GM12865 (cell line): ENCODE measurements around the gene ATRAID.

Experiments used
- DNase-seq: peaks from one replicate; pipeline ENCODE4 v3.0.0; 2010; ENCODE audit warnings: low read depth
- H3K4me3 ChIP-seq: 2 replicates; pipeline ENCODE4 v1.5.1; 2011; ENCODE audit warnings: mild to moderate bottlenecking, low read depth, low read length, control low read depth
- CTCF ChIP-seq: IDR thresholded peaks from 2 replicates; pipeline ENCODE4 v1.5.1; 2011; ENCODE audit warnings: low read length, control low read depth, low read depth, inconsistent platforms; ENCODE audit not compliant: insufficient read depth; ENCODE audit errors: missing control alignments

The ATRAID gene

GRCh38 chr2:27243391-27244130, 31.7 kb downstream of the ATRAID start:
- no peak for DNase-seq
- TF ChIP-seq CTCF = no peak
- H3K4me3 ChIP-seq = no peak overlapping the region

DNA sequence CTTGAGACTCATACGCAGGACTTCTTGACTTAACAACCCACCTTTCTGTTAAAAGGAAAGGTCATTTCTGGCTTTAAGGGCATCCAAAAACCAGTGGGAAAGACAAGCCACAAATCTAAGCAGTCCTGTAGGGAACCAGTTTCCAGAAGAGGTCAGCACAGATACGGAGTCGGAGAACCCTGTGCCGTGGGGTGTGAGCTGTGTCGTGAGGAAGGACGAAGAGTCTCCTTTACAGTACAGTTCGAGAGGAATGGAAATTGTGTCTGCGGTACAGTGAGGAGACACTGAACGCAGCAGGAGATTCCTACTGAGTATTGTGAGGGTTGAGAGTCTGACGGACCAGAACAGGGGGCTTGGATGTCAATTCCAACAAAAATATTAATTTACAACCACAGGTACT, 33.3 kb downstream of the ATRAID start:
- TF ChIP-seq CTCF = no peak
- no peak overlapping the region for H3K4me3 ChIP-seq
- DNase-seq = no peak

- H3K4me3 ChIP-seq = no peak overlapping the region
- TF ChIP-seq CTCF = no peak
- DNase-seq = no peak
Measured at GRCh38 chr2:27245626-27246025, 33.8 kb downstream of the ATRAID start.

DNA sequence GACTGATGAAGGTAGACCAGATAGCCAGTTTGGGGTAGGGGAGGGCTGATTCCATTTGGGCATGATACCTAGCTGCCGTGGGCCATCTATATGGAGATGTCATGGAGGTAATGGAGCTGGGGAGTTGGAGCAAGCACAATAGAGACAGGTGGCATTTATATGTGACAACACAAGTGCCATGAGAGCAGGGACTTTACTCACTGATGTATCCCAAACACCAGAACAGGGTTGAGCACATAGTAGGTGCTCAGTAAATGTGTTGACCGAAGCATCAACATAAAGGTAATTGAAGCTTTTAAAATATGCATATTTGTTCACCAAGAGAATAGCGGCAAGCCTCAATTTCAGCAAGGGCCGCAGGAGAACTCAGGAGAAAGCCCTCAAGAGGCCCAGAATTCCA, 36.1 kb downstream of the ATRAID start:
- TF ChIP-seq CTCF = no peak
- no peak overlapping the region for H3K4me3 ChIP-seq
- DNase-seq = no peak

GRCh38 chr2:27249159-27249890, 37.5 kb downstream of the ATRAID start:
- no peak overlapping the region for H3K4me3 ChIP-seq
- no peak for DNase-seq

DNA sequence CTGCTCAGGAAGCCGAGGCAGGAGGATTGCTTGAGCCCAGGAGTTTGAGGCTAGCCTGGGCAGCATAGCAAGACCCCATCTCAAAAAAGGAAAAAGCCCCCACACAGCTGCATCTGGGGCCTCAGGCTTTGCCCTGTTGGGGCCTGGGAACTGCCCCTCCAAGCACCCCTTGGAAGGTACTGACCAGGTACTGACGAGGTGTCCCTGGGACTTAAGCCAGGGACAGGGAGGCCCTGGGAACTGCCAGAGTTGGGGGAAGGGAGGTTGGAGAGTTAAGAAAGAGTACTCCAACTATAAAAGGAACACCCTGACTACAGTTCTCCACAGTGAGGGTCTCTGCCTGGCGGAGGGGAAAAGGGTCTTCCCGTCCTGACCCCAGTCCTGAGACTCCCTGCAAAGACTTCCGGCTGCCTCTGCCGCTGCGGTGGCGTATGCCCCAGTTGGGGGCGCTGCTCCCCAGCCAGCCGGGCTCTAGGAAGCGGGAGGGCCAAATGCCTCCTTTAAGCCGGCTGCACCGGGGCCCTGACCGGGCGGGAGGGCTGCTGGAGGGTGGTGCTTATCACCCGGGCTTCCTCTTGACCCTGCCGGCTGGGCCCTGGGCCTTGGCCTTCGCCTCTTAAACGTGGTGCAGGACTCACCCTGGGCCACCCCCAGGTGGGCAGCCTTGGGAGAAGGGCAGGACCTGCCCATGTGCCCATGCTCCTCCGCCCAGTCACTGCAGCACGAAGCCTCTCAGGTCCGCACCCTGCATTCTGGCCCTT, 38.2 kb downstream of the ATRAID start:
- no peak overlapping the region for H3K4me3 ChIP-seq
- DNase-seq = peak; percentile 69
- peak; percentile 85 for TF ChIP-seq CTCF

More at GRCh38 chr2:27249159-27249890, 37.5 kb downstream of the ATRAID start:
- no peak for TF ChIP-seq CTCF
